LNCaP clone FGC (cell line): ENCODE measurements around the gene SLC4A11.

ENCODE experiments used
- DNase-seq: peaks from one replicate; pipeline ENCODE4 v3.0.0-alpha.2; 2011; ENCODE audit warnings: low read depth
- H3K4me3 ChIP-seq: 2 replicates; pipeline ENCODE4 v1.5.1; 2011; ENCODE audit warnings: mild to moderate bottlenecking, low read depth, low read length, control low read depth
- CTCF ChIP-seq: IDR thresholded peaks from 2 replicates; pipeline ENCODE4 v1.5.1; 2012; ENCODE audit warnings: mild to moderate bottlenecking; ENCODE audit not compliant: control insufficient read depth, insufficient read depth; ENCODE audit errors: extremely low read depth

Gene SLC4A11

GRCh38 chr20:3240776-3241363 is 1.9 kb upstream of the SLC4A11 start:
- H3K4me3 ChIP-seq, result no peak overlapping the region
- no peak for DNase-seq
- no peak for TF ChIP-seq CTCF

DNA sequence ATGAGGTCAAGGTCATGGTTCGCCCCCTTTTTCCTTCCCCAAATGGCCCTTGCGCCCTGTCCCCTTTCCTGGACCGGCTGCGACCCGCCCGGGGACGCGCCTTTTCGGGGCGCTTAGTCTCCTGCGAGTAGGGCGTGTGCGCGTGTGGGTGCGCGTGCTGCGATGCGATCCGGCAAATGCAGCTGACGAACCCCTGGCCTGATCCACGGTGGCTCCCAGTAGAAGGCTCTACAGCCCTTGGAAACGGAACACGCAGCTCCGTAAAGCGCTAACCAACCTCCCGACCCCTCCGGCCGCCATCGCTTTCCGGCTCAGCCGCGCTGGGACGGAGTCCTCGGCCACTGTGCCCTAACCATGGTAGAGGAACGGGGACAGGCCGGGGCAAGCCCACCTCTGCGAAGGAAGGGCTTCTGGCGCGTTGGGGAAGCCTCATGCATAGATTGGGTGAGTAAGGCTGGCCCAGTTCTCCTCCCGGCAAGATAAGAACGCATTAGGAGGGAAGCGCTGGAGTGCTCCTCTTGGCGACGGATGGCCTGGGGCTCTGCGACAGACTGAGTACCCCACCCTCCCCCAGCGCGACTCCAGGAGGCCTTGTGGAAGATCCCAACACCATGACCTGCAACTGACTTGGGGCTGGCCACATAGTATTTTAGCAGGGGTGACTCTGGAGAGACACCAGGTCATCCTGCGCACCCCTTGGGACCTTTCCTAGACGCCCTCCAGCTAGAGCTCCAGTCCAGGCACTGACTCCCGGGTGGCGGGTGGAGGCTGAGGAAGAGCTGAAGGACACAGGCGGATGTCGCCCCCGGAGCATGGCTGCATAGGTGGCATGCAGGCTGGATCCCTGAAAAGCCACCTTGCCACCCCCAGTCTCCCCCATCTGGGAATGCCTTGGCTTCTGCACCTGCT is 1.1 kb upstream of the SLC4A11 start:
- no peak for DNase-seq
- peak overlapping the region; percentile 66 for H3K4me3 ChIP-seq
- TF ChIP-seq CTCF, result no peak

DNA sequence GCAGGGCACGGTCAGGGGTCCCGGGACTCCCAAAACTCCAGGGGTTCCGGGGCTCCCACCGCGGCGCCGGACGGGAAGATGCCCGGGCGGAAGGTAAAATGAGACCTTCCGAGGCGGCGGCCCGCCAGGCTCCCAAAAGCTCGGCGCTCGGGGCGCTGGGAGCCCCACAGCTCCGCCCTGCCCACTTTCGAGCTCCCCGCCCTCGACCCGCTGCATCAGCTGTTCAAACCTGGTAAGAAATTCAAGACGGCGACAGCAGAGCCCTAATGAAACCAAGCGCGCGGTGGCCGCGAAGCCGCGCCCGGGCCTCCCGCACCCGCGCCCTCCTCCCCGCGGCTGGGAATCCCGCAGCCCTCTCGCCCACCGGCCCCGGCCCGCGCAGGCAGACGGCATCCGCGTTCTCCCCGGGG is 369 bp downstream of the SLC4A11 start:
- no peak for DNase-seq
- H3K4me3 ChIP-seq, result peak overlapping the region; percentile 66
- no peak for TF ChIP-seq CTCF

GRCh38 chr20:3237958-3238615 is 903 bp downstream of the SLC4A11 start:
- no peak for TF ChIP-seq CTCF
- no peak for DNase-seq
- peak overlapping the region; percentile 66 for H3K4me3 ChIP-seq

GRCh38 chr20:3237011-3237957 is 1.7 kb downstream of the SLC4A11 start:
- no peak overlapping the region for H3K4me3 ChIP-seq
- no peak for DNase-seq

More at GRCh38 chr20:3237011-3237957, 1.7 kb downstream of the SLC4A11 start:
- no peak for TF ChIP-seq CTCF
